ENCODE data around the gene CLTRN.

DNA sequence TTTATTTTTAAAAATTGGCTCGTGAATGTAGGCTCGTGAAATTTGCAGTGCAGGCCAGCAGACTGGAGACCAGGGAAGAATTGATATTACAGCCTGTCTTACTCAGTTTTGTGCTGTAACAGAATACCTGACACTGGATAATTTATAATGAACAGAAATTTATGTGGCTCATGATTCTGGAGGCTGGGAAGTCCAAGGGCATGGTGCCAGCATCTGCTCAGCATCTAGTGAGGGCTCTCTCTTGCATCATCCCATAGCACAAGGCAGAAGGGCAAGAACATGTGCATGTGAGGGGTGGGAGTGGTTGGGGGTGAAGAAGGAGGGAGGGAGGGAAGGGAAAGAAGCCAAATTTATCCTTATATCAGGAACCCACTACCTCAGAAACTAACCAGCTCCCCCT is 13.7 kb upstream of the CLTRN start:
- TF ChIP-seq, protein P1, sequence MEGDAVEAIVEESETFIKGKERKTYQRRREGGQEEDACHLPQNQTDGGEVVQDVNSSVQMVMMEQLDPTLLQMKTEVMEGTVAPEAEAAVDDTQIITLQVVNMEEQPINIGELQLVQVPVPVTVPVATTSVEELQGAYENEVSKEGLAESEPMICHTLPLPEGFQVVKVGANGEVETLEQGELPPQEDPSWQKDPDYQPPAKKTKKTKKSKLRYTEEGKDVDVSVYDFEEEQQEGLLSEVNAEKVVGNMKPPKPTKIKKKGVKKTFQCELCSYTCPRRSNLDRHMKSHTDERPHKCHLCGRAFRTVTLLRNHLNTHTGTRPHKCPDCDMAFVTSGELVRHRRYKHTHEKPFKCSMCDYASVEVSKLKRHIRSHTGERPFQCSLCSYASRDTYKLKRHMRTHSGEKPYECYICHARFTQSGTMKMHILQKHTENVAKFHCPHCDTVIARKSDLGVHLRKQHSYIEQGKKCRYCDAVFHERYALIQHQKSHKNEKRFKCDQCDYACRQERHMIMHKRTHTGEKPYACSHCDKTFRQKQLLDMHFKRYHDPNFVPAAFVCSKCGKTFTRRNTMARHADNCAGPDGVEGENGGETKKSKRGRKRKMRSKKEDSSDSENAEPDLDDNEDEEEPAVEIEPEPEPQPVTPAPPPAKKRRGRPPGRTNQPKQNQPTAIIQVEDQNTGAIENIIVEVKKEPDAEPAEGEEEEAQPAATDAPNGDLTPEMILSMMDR (conservative IDR thresholded peaks at IDR 0.05; ENCODE audit: low read depth, low read length): no peak
- TF ChIP-seq EZH2 (IDR thresholded peaks at IDR 0.05; ENCODE audit: low read length, unreplicated experiment): no peak
- no peak for TF ChIP-seq EZH2phosphoT487 (IDR thresholded peaks at IDR 0.05; ENCODE audit: borderline replicate concordance, low read length)

Measured in PC-3 (cell line).